ENCODE results near the gene TPH1.

DNA sequence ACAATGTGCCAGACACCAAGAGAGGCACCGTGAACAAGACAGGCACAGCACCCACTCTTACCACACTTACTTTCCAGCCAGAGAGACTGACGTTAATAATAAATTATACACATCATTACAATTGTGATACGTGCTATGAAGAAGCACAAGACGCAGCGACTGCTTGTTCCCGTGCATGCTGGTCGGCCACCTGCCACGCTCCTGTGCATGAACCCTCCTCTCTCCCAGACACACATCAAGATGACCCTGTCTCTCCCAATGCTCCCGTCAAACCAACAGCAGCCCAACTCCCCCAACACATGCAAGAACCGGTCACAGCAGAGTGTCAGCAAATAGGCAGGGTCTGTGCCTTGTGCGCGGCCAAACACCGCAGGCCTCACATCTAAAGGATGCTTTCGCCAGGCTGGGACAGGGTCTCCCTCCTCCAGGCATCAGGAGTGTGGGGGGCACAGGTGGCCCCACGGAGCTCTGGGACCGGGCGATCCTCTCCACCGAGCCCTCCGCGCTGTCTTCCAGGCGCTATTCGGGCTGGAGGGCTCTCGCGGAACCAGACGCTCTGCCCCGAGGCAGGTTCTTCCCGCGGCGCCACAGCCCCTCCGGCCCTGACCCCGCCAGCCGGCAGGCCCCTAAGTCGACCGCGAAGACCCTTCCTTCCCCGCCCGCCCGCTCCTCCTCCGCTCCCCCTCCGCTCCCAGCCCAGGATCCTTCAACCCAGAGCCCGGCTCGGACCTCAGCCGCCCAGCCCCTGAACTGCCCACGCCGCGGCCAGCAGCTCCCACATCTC is 33.8 kb downstream of the TPH1 start:
- TF ChIP-seq CTCF (IDR thresholded peaks at IDR 0.05) (no peak), POLR2A (IDR thresholded peaks at IDR 0.05) (no peak)

Data from Peyer's patch (tissue), 4 donors.